ENCODE results near the gene ANKRD50.

The ANKRD50 gene

DNA sequence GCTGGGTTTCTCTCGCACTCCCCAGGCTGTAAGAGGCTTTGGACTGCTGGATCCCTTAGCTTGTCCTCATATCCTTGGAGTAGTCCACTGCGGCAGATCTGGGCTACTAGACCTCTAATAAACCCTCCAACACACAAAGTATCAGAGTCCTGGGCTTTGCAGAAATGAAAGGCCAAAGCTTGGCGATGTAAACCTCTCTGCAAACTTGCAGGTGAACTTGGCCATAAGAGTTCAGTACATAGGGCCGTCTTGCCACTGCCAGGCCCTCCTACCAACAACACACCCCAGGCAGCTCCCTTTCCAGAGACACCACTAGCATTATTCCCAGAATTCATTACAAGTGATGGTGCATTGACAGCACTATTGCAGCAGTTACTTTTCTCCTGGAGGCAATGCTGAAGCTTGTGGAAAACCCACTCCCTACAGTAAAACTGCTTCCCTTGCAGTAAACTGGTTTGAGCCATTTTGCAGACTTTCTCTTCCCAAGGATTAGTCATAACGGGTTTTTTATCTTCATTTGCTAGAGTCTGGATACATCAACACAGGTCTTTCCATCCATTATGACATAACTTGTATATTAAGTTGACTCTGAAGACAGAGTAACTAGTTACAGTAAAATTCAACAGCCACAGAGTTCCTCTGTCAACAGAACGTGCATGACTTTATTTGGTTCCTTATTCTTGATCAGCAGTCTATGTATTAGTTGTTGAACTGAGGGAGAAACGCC, 2.4 kb downstream of the ANKRD50 start:
- DNase-seq, result no peak

- no peak for DNase-seq
These were observed 3.8 kb downstream of the ANKRD50 start for GRCh38 chr4:124708517-124709300.

DNA sequence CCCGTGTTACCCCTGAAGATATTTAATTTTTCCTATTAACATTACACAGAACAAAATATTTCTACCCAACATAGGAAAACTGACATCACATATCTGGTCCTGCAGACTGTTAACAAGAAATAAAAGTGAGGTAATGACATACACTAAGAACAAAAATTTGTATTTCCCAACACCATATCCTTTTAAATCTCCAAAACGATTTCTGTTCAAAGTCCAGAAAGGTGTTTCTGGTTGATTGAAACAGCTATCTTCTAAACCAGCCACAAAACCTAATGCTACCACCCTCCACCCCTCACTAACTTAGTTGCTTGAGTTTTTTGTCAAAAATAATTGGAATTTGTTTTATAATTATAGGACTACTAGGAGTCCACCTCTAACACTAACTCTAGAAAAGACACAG, 7.1 kb downstream of the ANKRD50 start:
- DNase-seq, result no peak

DNA sequence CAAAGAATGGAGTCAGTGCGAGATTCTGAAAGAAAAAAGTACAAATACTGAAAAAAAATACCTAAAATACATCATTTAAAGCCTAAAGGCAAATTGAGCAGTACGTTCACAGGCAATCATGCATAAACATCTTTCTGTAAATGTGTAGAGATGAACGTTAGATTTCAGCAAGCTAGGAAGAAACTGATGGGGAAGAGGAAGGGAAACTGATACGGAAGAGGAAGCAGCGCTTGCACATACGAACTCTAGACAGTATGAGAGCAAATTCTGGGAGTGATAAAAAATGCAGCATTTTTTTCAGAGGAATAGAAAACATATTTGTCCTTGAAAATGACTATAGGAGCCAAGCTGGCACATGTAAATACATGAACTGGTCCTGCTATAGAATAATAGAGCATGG, 9.4 kb downstream of the ANKRD50 start:
- no peak for DNase-seq

DNA sequence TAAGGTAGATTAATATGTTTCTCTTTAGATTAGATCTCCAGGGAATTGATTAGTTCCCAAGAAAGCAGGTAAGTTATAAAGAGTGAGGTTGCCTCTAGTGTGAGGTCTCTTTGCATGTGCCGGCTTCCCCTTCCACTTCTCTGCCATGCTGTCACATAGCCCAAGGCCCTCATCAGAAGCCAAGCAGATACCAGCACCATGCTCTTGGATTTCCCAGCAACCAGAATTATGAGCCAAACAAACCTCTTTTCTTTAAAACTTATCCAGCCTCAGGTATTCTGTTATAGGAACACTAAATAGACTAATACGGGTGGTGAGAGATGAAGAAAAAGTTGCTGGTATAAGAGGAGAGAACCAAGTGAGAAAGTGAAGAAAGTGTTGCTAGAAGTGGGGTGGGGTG, 15.1 kb downstream of the ANKRD50 start:
- DNase-seq, result no peak

- DNase-seq, result no peak
These were observed 16.4 kb downstream of the ANKRD50 start for GRCh38 chr4:124696182-124696581.

- DNase-seq, result no peak
These were observed 17.5 kb downstream of the ANKRD50 start for GRCh38 chr4:124694946-124695598.

- no peak for DNase-seq
These were observed 18.2 kb downstream of the ANKRD50 start for GRCh38 chr4:124694306-124694705.

GRCh38 chr4:124691801-124692200, 20.7 kb downstream of the ANKRD50 start:
- DNase-seq, result no peak

DNA sequence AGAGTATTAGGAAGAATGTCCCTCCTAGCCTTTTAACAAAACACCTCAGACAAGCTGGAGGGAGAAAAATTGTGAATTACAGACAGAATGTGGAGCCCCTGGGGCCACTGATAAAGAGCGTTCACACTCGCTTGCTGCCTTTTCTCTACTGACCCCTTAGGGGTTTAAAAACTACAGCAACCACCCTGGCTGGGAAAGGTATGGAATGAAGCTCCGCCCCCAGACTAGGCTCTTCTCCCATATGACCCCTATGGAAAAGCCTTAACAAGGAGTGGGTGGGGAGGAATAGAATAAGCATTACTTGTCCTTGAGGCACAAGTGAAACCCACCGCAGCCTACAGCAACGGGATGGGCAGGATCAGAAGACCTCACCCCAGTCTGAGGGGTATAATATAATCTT, 26.3 kb downstream of the ANKRD50 start:
- no peak for DNase-seq

DNA sequence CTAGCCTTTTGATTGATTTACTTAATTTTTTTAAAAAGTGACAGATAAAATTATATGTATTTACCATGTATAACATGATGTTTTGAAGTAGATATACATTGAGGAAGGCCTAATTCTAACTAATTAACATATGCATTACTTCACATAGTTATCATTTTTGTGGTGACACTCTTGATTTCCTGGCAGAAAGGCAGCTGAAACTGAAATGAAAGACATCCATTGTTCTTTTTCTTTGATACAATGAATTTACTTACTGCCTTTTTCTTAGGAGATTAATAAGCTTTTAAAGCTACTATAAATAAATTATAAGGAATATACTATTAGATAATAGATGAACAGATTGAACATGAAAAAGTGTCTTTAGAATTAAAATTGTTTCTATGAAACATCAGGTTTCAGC, 26.7 kb downstream of the ANKRD50 start:
- no peak for DNase-seq

DNA sequence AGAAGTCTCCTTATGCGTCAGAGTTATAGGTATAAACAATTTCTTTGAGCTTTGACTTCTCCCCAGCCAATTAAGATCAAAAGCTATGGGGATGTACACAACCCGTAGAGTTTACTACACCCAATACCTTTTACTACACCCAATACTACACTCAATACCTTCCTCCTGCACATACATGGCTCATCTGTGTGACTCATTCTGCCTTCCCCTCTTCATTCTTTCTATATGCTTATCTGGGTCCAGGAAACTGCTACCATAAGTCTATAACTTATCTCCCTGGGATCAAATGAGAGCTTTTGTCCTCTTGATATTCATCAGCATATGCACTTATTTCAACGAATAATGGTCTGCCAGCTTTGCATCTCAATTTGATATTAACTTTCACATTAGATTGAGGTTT, 28.2 kb downstream of the ANKRD50 start:
- no peak for DNase-seq

DNA sequence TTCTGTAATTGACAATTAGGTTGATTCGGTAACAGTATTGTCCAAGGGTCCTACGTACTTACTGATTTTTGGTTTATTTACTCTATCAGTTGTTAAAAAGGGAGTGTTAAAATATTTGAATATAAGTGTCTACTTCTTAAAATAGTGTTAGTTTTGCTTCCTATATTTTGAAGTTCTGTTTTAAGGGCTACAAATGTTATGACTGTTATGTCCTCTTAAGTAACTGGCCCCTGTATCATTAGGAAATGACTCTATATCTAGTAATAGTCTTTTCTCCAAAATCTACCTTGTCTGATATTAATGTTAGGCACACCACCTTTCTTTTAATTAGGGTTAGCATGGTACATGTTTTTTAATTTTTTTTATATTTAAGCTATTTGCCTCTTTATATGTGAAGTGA, 30.1 kb downstream of the ANKRD50 start:
- DNase-seq, result no peak

- DNase-seq, result no peak
These were observed 46.0 kb downstream of the ANKRD50 start for GRCh38 chr4:124666496-124666895.

GRCh38 chr4:124658795-124659194, 53.7 kb downstream of the ANKRD50 start:
- DNase-seq, result no peak

DNA sequence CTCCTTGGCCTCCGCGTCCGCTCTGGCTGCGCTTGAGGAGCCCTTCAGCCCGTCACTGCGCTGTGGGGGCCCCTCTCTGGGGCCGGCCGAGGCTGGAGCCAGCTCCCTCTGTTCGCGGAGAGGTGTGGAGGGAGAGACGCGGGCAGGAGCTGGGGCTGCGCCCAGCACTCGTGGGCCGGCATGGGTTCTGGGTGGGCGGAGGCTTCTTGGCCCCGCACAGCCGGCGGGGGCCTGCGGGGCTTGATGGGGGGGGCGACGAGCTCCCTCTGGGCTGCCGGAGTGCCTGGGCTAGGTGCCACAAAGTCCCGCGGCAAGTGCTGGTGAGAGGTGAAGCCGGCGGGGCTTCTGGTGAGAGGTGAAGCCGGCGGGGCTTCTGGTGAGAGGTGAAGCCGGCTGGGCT, 61.9 kb downstream of the ANKRD50 start:
- DNase-seq, result no peak

- no peak for DNase-seq
These were observed 64.9 kb downstream of the ANKRD50 start for GRCh38 chr4:124647599-124647998.

DNA sequence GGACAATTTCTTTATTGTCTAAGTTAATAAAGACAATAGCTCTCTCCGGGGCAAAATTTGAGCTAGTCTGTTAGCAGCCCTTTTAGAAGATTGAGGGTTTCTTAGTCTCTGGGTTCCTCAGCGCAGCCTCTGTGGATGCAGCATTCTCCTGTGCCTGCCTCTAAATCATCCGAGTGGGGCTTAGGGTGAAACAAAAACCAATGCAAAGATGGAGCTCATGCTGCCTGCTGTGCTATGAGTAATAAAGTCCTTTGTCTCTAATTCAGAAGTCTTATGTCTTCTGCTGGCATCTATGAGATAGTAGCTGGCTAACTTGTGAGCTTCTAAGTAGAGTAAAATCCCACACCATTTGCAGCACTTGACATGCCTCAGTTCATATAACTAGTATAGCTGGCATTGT, 67.9 kb downstream of the ANKRD50 start:
- no peak for DNase-seq

DNA sequence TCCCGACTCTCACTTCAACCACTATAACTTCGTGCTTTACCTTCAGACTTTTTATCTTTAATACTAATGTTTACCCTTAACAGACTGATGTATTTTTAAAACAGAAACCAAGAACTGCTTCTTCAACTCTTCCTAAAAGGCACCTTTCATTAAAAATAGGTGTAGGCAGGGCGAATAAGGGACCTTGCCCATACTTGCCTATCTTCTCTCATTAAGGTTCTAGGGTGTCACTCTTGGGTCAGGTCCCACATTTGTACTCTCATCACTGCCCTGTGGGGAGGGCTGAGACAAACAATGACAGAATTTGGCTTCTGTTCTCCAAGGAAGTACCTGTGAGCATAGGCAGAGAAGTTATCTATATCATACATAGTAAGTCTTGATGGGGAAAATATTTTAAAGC, 69.7 kb downstream of the ANKRD50 start:
- DNase-seq, result no peak

GRCh38 chr4:124641715-124642381, 70.7 kb downstream of the ANKRD50 start:
- DNase-seq, result peak; percentile 75

DNA sequence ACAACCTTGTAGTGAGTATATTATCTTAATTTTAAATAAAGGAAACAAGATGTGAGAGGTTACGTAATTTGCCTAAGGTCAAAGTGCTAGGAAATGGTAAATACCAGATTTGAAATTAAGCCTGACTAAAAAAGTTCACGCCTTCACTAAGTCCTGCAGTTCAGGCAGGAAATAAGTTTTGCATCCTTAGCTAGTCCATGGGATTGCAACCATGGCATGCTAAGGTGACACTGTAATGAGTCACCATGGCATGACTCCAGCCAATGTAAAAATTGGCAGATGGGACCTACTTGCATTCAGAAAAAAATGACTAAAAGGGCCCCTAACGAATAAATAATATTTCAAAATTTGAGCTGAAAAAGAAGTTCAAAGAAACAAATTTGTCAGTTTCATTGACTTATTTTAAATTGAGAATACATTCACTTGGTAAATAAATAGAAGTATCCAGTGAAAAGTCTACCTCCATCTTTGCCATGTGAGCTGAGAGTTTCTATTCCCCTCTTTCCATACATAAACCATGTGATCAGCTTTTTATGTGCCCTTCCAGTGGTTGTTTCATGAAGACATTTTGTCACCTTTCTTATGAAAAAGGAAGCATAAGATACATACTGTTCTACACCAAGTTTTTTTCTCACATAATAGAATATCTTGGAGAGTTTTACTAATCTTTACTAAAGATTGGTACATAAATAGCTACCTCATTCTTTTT, 72.4 kb downstream of the ANKRD50 start:
- DNase-seq, result peak; percentile 74

DNA sequence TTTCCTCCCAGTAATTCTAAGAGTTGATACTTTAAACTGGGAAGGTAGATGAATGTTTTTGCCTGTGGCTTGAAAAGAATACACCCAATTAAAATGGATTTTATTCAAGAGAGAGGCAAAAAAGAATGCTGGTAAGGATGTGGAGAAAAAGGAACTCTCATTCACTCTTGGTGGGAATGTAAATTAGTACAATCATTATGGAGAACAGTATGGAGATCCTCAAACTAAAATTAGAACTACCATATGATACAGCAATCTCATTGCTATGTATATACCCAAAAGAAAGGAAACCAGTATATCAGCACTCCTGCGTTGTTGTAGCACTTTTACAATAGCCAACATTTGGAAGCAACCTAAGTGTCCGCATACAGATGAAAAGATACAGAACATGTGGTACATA, 75.2 kb downstream of the ANKRD50 start:
- no peak for DNase-seq

DNA sequence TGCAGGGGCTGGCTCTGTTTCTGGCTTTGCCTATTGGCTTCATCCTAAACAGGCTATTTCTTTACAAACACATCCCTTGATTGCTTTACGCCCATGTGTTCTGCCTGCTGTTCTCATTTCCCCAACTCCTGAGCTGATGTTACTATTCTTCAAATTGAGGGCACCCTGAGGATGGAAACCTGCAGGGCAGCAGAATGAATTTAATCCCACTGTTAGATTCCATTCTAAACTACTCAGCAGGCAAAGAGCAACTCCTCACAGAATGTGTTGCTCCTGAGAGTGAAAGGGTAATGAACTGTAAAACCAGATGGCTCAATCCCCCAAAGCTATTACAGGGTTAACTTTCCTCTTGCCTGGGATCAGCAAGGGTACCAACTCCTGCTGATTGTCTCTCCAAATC, 75.7 kb downstream of the ANKRD50 start:
- no peak for DNase-seq
